Activated CD4-positive, alpha-beta T cell treated with anti-CD3 and anti-CD28 coated beads, Interleukin-2, amount 50 U/mL, for 48 hours (primary cell): ENCODE data around the gene TTYH3.

ENCODE experiments used
- DNase-seq, 2 experiments: peaks; one replicate each; pipeline ENCODE4 v3.0.0-alpha.2; 2020

The TTYH3 gene

GRCh38 chr7:2649991-2650390 is 18.2 kb downstream of the TTYH3 start:
- DNase-seq: no peak

GRCh38 chr7:2650451-2650850 is 18.7 kb downstream of the TTYH3 start:
- DNase-seq: no peak

- no peak for DNase-seq
Observed at GRCh38 chr7:2651336-2651735, 19.6 kb downstream of the TTYH3 start.

- no peak for DNase-seq
Observed at GRCh38 chr7:2651847-2652735, 20.3 kb downstream of the TTYH3 start.

- DNase-seq: no peak
Observed at GRCh38 chr7:2652736-2653060, 20.9 kb downstream of the TTYH3 start.

- no peak for DNase-seq
Observed at GRCh38 chr7:2654059-2654458, 22.3 kb downstream of the TTYH3 start.

GRCh38 chr7:2655870-2656614 is 24.3 kb downstream of the TTYH3 start:
- no peak for DNase-seq

GRCh38 chr7:2657208-2657607 is 25.4 kb downstream of the TTYH3 start:
- no peak for DNase-seq

- DNase-seq: no peak
Observed at GRCh38 chr7:2657920-2658671, 26.3 kb downstream of the TTYH3 start.

GRCh38 chr7:2658941-2659340 is 27.2 kb downstream of the TTYH3 start:
- DNase-seq: no peak

GRCh38 chr7:2659556-2660358 is 28.0 kb downstream of the TTYH3 start:
- no peak for DNase-seq

GRCh38 chr7:2660359-2661095 is 28.7 kb downstream of the TTYH3 start:
- no peak for DNase-seq

- no peak for DNase-seq
Observed at GRCh38 chr7:2661096-2661449, 29.3 kb downstream of the TTYH3 start.

GRCh38 chr7:2661602-2662272 is 30.0 kb downstream of the TTYH3 start:
- DNase-seq: no peak

- DNase-seq: no peak
Observed at GRCh38 chr7:2662273-2663120, 30.7 kb downstream of the TTYH3 start.

- DNase-seq: no peak
Observed at GRCh38 chr7:2663121-2663886, 31.5 kb downstream of the TTYH3 start.

GRCh38 chr7:2663960-2664359 is 32.2 kb downstream of the TTYH3 start:
- DNase-seq: no peak

GRCh38 chr7:2665359-2665791 is 33.6 kb downstream of the TTYH3 start:
- no peak for DNase-seq

- DNase-seq: no peak
Observed at GRCh38 chr7:2666155-2666554, 34.4 kb downstream of the TTYH3 start.
